ENCODE data around the gene AP1M1.
A peak's percentile ranks its signal among the peaks of the same experiment; 100 is the strongest.

AP1M1 gene

GRCh38 chr19:16208847-16209665 lies 11.3 kb downstream of the AP1M1 start:
- peak overlapping the region; percentile 30 for H3K27ac Mint-ChIP-seq
- H3K36me3 Mint-ChIP-seq: peaks cover 100% of the 10 kb centered on the region
- DNase-seq (ENCODE audit: low spot score in 2 of 2): no peak
- no peaks in the 10 kb centered on the region for H3K9me3 Mint-ChIP-seq
- no peak overlapping the region for H3K4me3 Mint-ChIP-seq
- H3K4me1 Mint-ChIP-seq: peaks cover 53% of the 10 kb centered on the region
- ATAC-seq: no peak

GRCh38 chr19:16210168-16210567 lies 12.5 kb downstream of the AP1M1 start:
- Mint-ChIP-seq H3K9me3 (no peaks in the 10 kb centered on the region), H3K4me3 (no peak overlapping the region), H3K4me1 (peaks cover 52% of the 10 kb centered on the region), H3K36me3 (peaks cover 98% of the 10 kb centered on the region), H3K27ac (peak overlapping the region; percentile 30)
- DNase-seq (ENCODE audit: low spot score in 2 of 2) (no peak), ATAC-seq (no peak)

GRCh38 chr19:16213076-16213475 lies 15.4 kb downstream of the AP1M1 start:
- Mint-ChIP-seq H3K36me3 (peaks cover 86% of the 10 kb centered on the region), H3K4me3 (no peak overlapping the region), H3K9me3 (no peaks in the 10 kb centered on the region), H3K27ac (peak overlapping the region; percentile 79), H3K4me1 (peaks cover 42% of the 10 kb centered on the region)
- no peak for DNase-seq (ENCODE audit: low spot score in 2 of 2)
- no peak for ATAC-seq

- DNase-seq (ENCODE audit: low spot score in 2 of 2): no peak
- Mint-ChIP-seq H3K27ac (peak overlapping the region; percentile 71), H3K4me3 (no peak overlapping the region), H3K9me3 (peaks cover 6% of the 10 kb centered on the region), H3K36me3 (peaks cover 83% of the 10 kb centered on the region), H3K4me1 (peaks cover 34% of the 10 kb centered on the region)
- ATAC-seq: no peak
These were observed 19.3 kb downstream of the AP1M1 start for GRCh38 chr19:16216744-16217670.

- no peak for DNase-seq (ENCODE audit: low spot score in 2 of 2)
- Mint-ChIP-seq H3K4me1 (peaks cover 25% of the 10 kb centered on the region), H3K4me3 (no peak overlapping the region), H3K27ac (no peak overlapping the region), H3K36me3 (peaks cover 83% of the 10 kb centered on the region), H3K9me3 (peaks cover 9% of the 10 kb centered on the region)
- no peak for ATAC-seq
These were observed 20.2 kb downstream of the AP1M1 start for GRCh38 chr19:16217716-16218451.

GRCh38 chr19:16218851-16219250 lies 21.1 kb downstream of the AP1M1 start:
- H3K36me3 Mint-ChIP-seq: peaks cover 82% of the 10 kb centered on the region
- peaks cover 16% of the 10 kb centered on the region for H3K4me1 Mint-ChIP-seq
- no peak for ATAC-seq
- H3K4me3 Mint-ChIP-seq: no peak overlapping the region
- no peak overlapping the region for H3K27ac Mint-ChIP-seq
- H3K9me3 Mint-ChIP-seq: peaks cover 9% of the 10 kb centered on the region
- DNase-seq (ENCODE audit: low spot score in 2 of 2): no peak

- H3K4me1 Mint-ChIP-seq: peaks cover 6% of the 10 kb centered on the region
- no peak for ATAC-seq
- H3K4me3 Mint-ChIP-seq: no peak overlapping the region
- H3K9me3 Mint-ChIP-seq: peaks cover 9% of the 10 kb centered on the region
- peaks cover 63% of the 10 kb centered on the region for H3K36me3 Mint-ChIP-seq
- no peak overlapping the region for H3K27ac Mint-ChIP-seq
- DNase-seq (ENCODE audit: low spot score in 2 of 2): no peak
These were observed 25.1 kb downstream of the AP1M1 start for GRCh38 chr19:16222806-16223205.

GRCh38 chr19:16223746-16224145 lies 26.0 kb downstream of the AP1M1 start:
- Mint-ChIP-seq H3K9me3 (peaks cover 9% of the 10 kb centered on the region), H3K4me3 (no peak overlapping the region), H3K36me3 (peaks cover 68% of the 10 kb centered on the region), H3K4me1 (no peaks in the 10 kb centered on the region), H3K27ac (no peak overlapping the region)
- DNase-seq (ENCODE audit: low spot score in 2 of 2) (no peak), ATAC-seq (no peak)

- peaks cover 65% of the 10 kb centered on the region for H3K36me3 Mint-ChIP-seq
- peaks cover 9% of the 10 kb centered on the region for H3K9me3 Mint-ChIP-seq
- H3K4me1 Mint-ChIP-seq: no peaks in the 10 kb centered on the region
- no peak overlapping the region for H3K27ac Mint-ChIP-seq
- no peak for ATAC-seq
- no peak overlapping the region for H3K4me3 Mint-ChIP-seq
- DNase-seq (ENCODE audit: low spot score in 2 of 2): no peak
These were observed 26.8 kb downstream of the AP1M1 start for GRCh38 chr19:16224293-16225045.

- Mint-ChIP-seq H3K36me3 (peaks cover 65% of the 10 kb centered on the region), H3K4me1 (no peaks in the 10 kb centered on the region), H3K9me3 (peaks cover 6% of the 10 kb centered on the region), H3K4me3 (no peak overlapping the region), H3K27ac (no peak overlapping the region)
- ATAC-seq: no peak
- no peak for DNase-seq (ENCODE audit: low spot score in 2 of 2)
These were observed 27.8 kb downstream of the AP1M1 start for GRCh38 chr19:16225279-16226183.

GRCh38 chr19:16226184-16226591 lies 28.5 kb downstream of the AP1M1 start:
- Mint-ChIP-seq H3K27ac (no peak overlapping the region), H3K9me3 (peaks cover 3% of the 10 kb centered on the region), H3K4me1 (no peaks in the 10 kb centered on the region), H3K4me3 (no peak overlapping the region), H3K36me3 (peaks cover 65% of the 10 kb centered on the region)
- DNase-seq (ENCODE audit: low spot score in 2 of 2): no peak
- ATAC-seq: no peak

- H3K9me3 Mint-ChIP-seq: peaks cover 3% of the 10 kb centered on the region
- peaks cover 65% of the 10 kb centered on the region for H3K36me3 Mint-ChIP-seq
- no peak overlapping the region for H3K4me3 Mint-ChIP-seq
- peaks cover 2% of the 10 kb centered on the region for H3K4me1 Mint-ChIP-seq
- ATAC-seq (no peak), DNase-seq (ENCODE audit: low spot score in 2 of 2) (no peak)
- no peak overlapping the region for H3K27ac Mint-ChIP-seq
These were observed 29.4 kb downstream of the AP1M1 start for GRCh38 chr19:16226878-16227836.

Measured in stimulated activated effector memory CD8-positive, alpha-beta T cell treated with anti-CD3 and anti-CD28 coated beads, Interleukin-12 subunit alpha, Interleukin-12 subunit beta, amount 100 ng/mL, for 72 hours (primary cell).